ENCODE results near the gene IHH. TPM values are rescaled to one million over a fixed set of nuclear protein-coding genes. Genes with fewer than 3 reads are reported as not detected.
A peak's percentile ranks its signal among the peaks of the same experiment; 100 is the strongest.

IHH gene
- not detected for total RNA-seq
- total RNA-seq (2013) = 0.07 TPM

DNA sequence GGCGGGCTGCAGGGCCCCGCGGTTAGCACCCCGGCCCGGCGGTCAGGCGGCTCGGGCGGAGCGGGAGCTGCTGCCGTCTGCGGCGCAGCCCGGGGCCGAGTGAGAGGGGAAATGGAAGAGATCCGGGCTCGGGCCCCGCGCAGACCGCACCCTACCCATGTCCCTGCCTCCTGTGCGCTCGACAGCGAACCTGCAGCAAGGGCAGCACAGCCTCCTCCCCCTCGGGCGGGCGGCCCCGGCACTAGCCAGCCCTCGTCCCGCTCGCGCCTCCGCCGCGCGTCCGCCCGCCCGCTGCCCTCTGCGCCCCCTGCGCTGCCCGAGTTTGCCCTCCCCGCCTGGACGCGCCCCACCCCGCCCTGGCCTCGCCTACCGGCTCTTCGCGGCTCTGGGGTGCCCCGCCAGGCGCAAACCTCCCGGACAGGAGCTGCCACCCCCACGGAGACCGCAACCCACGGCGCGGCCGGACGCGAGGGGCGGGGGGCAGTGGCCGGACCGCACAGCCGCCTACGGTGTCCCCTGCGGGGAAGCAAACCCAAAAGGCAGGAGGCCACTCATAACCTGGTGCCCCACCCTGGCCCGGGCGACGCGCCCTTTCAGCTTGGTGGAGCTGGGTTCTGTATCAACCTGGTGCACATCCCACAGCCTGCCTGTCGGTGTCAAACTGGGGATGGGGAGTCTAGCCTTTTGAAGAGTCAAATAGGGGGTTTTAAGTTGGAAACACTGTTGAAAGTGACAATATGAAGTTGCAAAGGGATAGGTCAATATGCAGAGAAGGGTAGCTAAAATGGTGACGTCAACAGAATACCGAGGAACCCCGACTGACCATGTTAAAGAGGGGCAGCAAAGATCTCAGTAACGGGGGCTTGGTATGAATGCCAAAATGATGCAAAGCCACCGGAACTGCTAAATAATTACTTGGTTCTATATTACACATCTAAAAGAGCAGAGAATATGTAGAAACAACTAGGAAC, at the start of gene IHH:
TSS of gene IHH (minus strand) at position 101 of the 971 bp plus-strand sequence. CDS start 454 bp downstream, outside the sequence.
- H3K4me3 ChIP-seq (ENCODE audit: low read length) = no peak within 1 kb of the TSS
- no peaks in the 10 kb centered on the region for H3K9me3 Mint-ChIP-seq
- peaks cover 32% of the 10 kb centered on the region for H3K4me1 ChIP-seq (ENCODE audit: control insufficient read depth, insufficient read depth, low read length)
- intact Hi-C loops (cut with micrococcal nuclease) = no loop called here
- peaks cover 0 to 22% of the 10 kb centered on the region in 2 donors for H3K4me1 Mint-ChIP-seq
- no peaks in the 10 kb centered on the region for H3K36me3 Mint-ChIP-seq
- H3K9me3 ChIP-seq (ENCODE audit: control insufficient read depth, insufficient read depth, low read length) = no peaks in the 10 kb centered on the region
- ATAC-seq (peak in 1 of 3 donors; percentile 46), DNase-seq (peak in 1 of 2 donors; percentile 35)
- no peak within 1 kb of the TSS for H3K27ac ChIP-seq (ENCODE audit: low read length)
- peaks cover 57% of the 10 kb centered on the region for H3K27me3 ChIP-seq (ENCODE audit: control insufficient read depth, insufficient read depth, low read length)
- TF ChIP-seq, protein P1, sequence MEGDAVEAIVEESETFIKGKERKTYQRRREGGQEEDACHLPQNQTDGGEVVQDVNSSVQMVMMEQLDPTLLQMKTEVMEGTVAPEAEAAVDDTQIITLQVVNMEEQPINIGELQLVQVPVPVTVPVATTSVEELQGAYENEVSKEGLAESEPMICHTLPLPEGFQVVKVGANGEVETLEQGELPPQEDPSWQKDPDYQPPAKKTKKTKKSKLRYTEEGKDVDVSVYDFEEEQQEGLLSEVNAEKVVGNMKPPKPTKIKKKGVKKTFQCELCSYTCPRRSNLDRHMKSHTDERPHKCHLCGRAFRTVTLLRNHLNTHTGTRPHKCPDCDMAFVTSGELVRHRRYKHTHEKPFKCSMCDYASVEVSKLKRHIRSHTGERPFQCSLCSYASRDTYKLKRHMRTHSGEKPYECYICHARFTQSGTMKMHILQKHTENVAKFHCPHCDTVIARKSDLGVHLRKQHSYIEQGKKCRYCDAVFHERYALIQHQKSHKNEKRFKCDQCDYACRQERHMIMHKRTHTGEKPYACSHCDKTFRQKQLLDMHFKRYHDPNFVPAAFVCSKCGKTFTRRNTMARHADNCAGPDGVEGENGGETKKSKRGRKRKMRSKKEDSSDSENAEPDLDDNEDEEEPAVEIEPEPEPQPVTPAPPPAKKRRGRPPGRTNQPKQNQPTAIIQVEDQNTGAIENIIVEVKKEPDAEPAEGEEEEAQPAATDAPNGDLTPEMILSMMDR (IDR thresholded peaks at IDR 0.05) = no peak
- no peak within 1 kb of the TSS for H3K27ac Mint-ChIP-seq
- H3K36me3 ChIP-seq (ENCODE audit: control insufficient read depth, insufficient read depth, low read length) = no peaks in the 10 kb centered on the region
- H3K27me3 Mint-ChIP-seq (ENCODE audit: low read depth in 2 of 2) = peaks cover 39 to 52% of the 10 kb centered on the region in 2 donors
- 3% methylated on average over 75 of the region's 76 CpGs for WGBS (ENCODE audit: insufficient coverage)
- H3K4me3 Mint-ChIP-seq = peak within 1 kb of the TSS; percentile 73

DNA sequence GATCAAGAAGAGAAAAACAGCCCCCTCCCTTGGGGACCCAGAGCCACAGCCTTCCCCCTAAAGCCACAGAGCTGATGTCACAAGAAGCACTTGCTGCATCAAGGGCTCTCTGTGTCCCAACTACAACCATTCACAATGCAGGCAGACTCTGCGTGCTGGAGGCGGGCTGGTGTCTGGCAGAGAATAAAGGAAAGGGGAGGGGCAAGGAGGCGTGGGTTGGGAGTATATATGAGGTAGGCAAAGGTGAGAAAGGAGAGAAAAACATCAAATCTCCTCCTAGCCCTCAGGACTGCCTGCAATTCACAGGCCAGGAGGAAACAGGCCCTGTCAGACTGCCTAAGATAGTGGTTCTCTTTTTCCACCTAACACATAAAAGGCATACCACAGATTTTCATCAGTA, 48.8 kb upstream of the IHH start:
- Histone ChIP-seq H3K27ac (ENCODE audit: low read length) (no peak overlapping the region), H3K27me3 (ENCODE audit: control insufficient read depth, insufficient read depth, low read length) (no peaks in the 10 kb centered on the region), H3K9me3 (ENCODE audit: control insufficient read depth, insufficient read depth, low read length) (no peaks in the 10 kb centered on the region), H3K4me3 (ENCODE audit: low read length) (no peak overlapping the region), H3K36me3 (ENCODE audit: control insufficient read depth, insufficient read depth, low read length) (no peaks in the 10 kb centered on the region), H3K4me1 (ENCODE audit: control insufficient read depth, insufficient read depth, low read length) (peaks cover 4% of the 10 kb centered on the region)
- Mint-ChIP-seq H3K4me1 (peaks cover under 1 to 48% of the 10 kb centered on the region in 2 donors), H3K27ac (peak overlapping the region in 1 of 2 donors; percentile 37), H3K4me3 (no peak overlapping the region), H3K9me3 (no peaks in the 10 kb centered on the region), H3K36me3 (no peaks in the 10 kb centered on the region), H3K27me3 (ENCODE audit: low read depth in 2 of 2) (no peaks in the 10 kb centered on the region)
- ATAC-seq (peak in 2 of 3 donors; percentile 26 to 73), DNase-seq (peak in 1 of 2 donors; percentile 71)
- WGBS (ENCODE audit: insufficient coverage) = no CpG with 5 or more reads among the region's 3 CpGs
- TF ChIP-seq, protein P1 (IDR thresholded peaks at IDR 0.05) = no peak
- intact Hi-C loops (cut with micrococcal nuclease) = no loop called here

- Histone ChIP-seq H3K4me3 (ENCODE audit: low read length) (no peak overlapping the region), H3K27me3 (ENCODE audit: control insufficient read depth, insufficient read depth, low read length) (no peaks in the 10 kb centered on the region), H3K9me3 (ENCODE audit: control insufficient read depth, insufficient read depth, low read length) (no peaks in the 10 kb centered on the region), H3K4me1 (ENCODE audit: control insufficient read depth, insufficient read depth, low read length) (peaks cover 4% of the 10 kb centered on the region), H3K27ac (ENCODE audit: low read length) (no peak overlapping the region), H3K36me3 (ENCODE audit: control insufficient read depth, insufficient read depth, low read length) (no peaks in the 10 kb centered on the region)
- TF ChIP-seq, protein P1 (IDR thresholded peaks at IDR 0.05) = no peak
- Mint-ChIP-seq H3K27me3 (ENCODE audit: low read depth in 2 of 2) (no peaks in the 10 kb centered on the region), H3K4me1 (peaks cover 6 to 45% of the 10 kb centered on the region in 2 donors), H3K4me3 (no peak overlapping the region), H3K36me3 (no peaks in the 10 kb centered on the region), H3K9me3 (no peaks in the 10 kb centered on the region), H3K27ac (no peak overlapping the region)
- WGBS (ENCODE audit: insufficient coverage) = 47% methylated on average over 8 of the region's 8 CpGs
- intact Hi-C loops (cut with micrococcal nuclease) = no loop called here
- ATAC-seq (no peak), DNase-seq (no peak)
These were observed 47.0 kb upstream of the IHH start for GRCh38 chr2:219107758-219108157.
